ENCODE data around the gene ZFC3H1.
A peak's percentile ranks its signal among the peaks of the same experiment; 100 is the strongest.

The ZFC3H1 gene

DNA sequence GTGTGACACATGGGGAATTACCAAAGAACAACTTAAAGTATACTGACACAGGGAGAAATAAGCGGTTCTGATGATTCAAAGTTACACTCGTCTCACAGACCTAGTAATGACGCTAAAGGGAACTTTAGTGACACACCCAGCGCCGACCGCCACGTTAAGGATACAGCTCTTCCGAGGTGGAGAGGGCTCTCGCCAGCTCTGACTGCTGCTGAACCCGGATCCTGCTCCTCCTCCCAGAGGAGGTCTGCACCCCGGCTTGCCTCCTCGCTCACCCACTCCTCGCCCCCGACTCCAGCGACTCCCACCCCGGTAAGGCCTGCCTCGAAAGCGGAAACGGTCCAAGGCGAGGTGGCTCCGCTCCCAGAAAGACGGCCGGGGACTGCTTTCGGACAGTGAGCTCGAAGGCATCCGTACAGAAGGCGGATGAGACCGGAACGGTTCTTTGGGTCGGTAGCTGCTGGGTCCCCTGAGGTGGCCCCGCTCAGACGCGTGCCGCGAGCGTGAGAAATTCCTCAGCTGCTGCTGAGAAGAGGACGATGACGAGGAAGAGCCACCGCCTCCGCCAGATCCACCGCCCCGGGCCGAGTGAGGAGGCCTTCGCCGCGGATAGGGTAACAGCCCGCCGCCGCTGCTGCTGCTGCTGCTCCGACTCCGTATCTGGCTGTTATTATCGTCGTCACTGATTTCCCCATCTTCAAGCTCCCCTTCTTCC lies 643 bp downstream of the ZFC3H1 start:
- DNase-seq (ENCODE audit: insufficient read length, low spot score), result peak; percentile 8
- peak; percentile 84 for FAIRE-seq
- TF ChIP-seq TAF1 (IDR thresholded peaks at IDR 0.05; ENCODE audit: low read depth, low read length), result no peak
- TF ChIP-seq PAX5 (IDR thresholded peaks at IDR 0.05; ENCODE audit: insufficient read depth, low read length, severe bottlenecking), result no peak
- TF ChIP-seq POLR2AphosphoS5 (IDR thresholded peaks at IDR 0.05; ENCODE audit: low read depth, low read length), result peak; percentile 78; the same call in 1 of the 2 replicates
- peak; percentile 83 for TF ChIP-seq POLR2A (IDR thresholded peaks at IDR 0.05; ENCODE audit: low read depth, low read length)
- no peak for TF ChIP-seq POU2F2 (IDR thresholded peaks at IDR 0.05; ENCODE audit: low read depth, low read length)
- TF ChIP-seq SPI1 (IDR thresholded peaks at IDR 0.05; ENCODE audit: low read depth, low read length), result peak; percentile 53; the same call in 1 of the 2 replicates

DNA sequence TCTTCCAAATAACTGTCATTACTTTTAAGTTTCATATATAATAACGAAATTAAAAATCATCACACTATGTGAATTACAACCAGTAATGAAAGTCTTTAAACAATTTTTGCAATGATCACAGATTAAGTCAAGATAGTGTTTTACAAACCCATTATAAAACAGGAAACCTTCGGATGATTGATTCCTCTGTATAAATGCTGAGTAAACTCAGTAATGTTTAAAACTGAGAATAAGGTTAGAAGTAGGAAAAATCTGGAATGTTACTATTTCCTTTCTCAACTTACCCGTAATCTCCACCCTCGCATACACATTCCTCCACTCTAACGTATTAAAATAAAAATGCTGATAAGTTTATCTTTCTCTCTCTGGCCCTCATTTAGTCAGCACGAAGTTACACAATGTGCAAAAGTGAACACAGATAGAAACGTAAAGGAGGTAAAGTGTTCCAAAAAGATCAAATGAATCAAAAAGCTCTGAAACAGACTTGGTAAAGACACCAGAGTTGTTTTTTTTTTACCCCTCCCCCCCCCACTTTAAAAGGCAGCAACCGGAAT lies 1.6 kb downstream of the ZFC3H1 start:
- no peak for TF ChIP-seq POU2F2 (IDR thresholded peaks at IDR 0.05; ENCODE audit: low read depth, low read length)
- TF ChIP-seq SPI1 (IDR thresholded peaks at IDR 0.05; ENCODE audit: low read depth, low read length), result no peak
- no peak for TF ChIP-seq POLR2AphosphoS5 (IDR thresholded peaks at IDR 0.05; ENCODE audit: low read depth, low read length)
- TF ChIP-seq TAF1 (IDR thresholded peaks at IDR 0.05; ENCODE audit: low read depth, low read length), result no peak
- no peak for TF ChIP-seq PAX5 (IDR thresholded peaks at IDR 0.05; ENCODE audit: insufficient read depth, low read length, severe bottlenecking)
- no peak for TF ChIP-seq POLR2A (IDR thresholded peaks at IDR 0.05; ENCODE audit: low read depth, low read length)
- DNase-seq (ENCODE audit: insufficient read length, low spot score) (no peak), FAIRE-seq (no peak)

GRCh38 chr12:71656740-71657139 lies 6.9 kb downstream of the ZFC3H1 start:
- no peak for FAIRE-seq
- TF ChIP-seq POLR2A (IDR thresholded peaks at IDR 0.05; ENCODE audit: low read depth, low read length), result no peak
- no peak for TF ChIP-seq POLR2AphosphoS5 (IDR thresholded peaks at IDR 0.05; ENCODE audit: low read depth, low read length)
- no peak for TF ChIP-seq PAX5 (IDR thresholded peaks at IDR 0.05; ENCODE audit: insufficient read depth, low read length, severe bottlenecking)
- TF ChIP-seq POU2F2 (IDR thresholded peaks at IDR 0.05; ENCODE audit: low read depth, low read length), result no peak
- no peak for TF ChIP-seq SPI1 (IDR thresholded peaks at IDR 0.05; ENCODE audit: low read depth, low read length)
- no peak for TF ChIP-seq TAF1 (IDR thresholded peaks at IDR 0.05; ENCODE audit: low read depth, low read length)
- DNase-seq (ENCODE audit: insufficient read length, low spot score), result no peak

GRCh38 chr12:71655907-71656306 lies 7.7 kb downstream of the ZFC3H1 start:
- no peak for TF ChIP-seq TAF1 (IDR thresholded peaks at IDR 0.05; ENCODE audit: low read depth, low read length)
- no peak for TF ChIP-seq POLR2AphosphoS5 (IDR thresholded peaks at IDR 0.05; ENCODE audit: low read depth, low read length)
- TF ChIP-seq SPI1 (IDR thresholded peaks at IDR 0.05; ENCODE audit: low read depth, low read length), result no peak
- TF ChIP-seq POLR2A (IDR thresholded peaks at IDR 0.05; ENCODE audit: low read depth, low read length), result no peak
- TF ChIP-seq PAX5 (IDR thresholded peaks at IDR 0.05; ENCODE audit: insufficient read depth, low read length, severe bottlenecking), result no peak
- no peak for TF ChIP-seq POU2F2 (IDR thresholded peaks at IDR 0.05; ENCODE audit: low read depth, low read length)
- no peak for DNase-seq (ENCODE audit: insufficient read length, low spot score)
- FAIRE-seq, result no peak

- no peak for DNase-seq (ENCODE audit: insufficient read length, low spot score)
- FAIRE-seq, result no peak
- no peak for TF ChIP-seq POLR2AphosphoS5 (IDR thresholded peaks at IDR 0.05; ENCODE audit: low read depth, low read length)
- no peak for TF ChIP-seq POU2F2 (IDR thresholded peaks at IDR 0.05; ENCODE audit: low read depth, low read length)
- TF ChIP-seq TAF1 (IDR thresholded peaks at IDR 0.05; ENCODE audit: low read depth, low read length), result no peak
- no peak for TF ChIP-seq SPI1 (IDR thresholded peaks at IDR 0.05; ENCODE audit: low read depth, low read length)
- no peak for TF ChIP-seq PAX5 (IDR thresholded peaks at IDR 0.05; ENCODE audit: insufficient read depth, low read length, severe bottlenecking)
- no peak for TF ChIP-seq POLR2A (IDR thresholded peaks at IDR 0.05; ENCODE audit: low read depth, low read length)
These were observed 8.2 kb downstream of the ZFC3H1 start for GRCh38 chr12:71655495-71655894.

DNA sequence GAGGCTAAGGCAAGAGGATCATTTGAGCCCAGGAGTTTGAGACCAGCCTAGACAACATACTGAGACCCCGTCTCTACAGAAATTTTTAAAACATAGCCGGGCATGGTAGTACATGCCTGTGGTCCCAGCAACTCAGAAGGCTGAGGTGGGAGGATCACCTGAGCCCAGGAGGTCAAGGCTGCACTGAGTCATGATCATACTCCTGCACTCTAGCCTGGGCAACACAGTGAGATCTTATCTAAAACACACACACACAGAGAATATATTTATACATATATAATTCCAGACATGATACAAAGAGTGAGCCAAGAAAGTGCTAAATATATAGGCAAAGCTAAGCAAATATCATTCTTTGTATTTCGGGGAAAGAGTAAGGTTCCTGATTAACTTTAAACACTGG lies 9.4 kb downstream of the ZFC3H1 start:
- no peak for TF ChIP-seq POLR2A (IDR thresholded peaks at IDR 0.05; ENCODE audit: low read depth, low read length)
- FAIRE-seq (no peak), DNase-seq (ENCODE audit: insufficient read length, low spot score) (no peak)

- FAIRE-seq, result no peak
- DNase-seq (ENCODE audit: insufficient read length, low spot score), result no peak
These were observed 10.5 kb downstream of the ZFC3H1 start for GRCh38 chr12:71653137-71653536.

GRCh38 chr12:71652656-71653055 lies 11.0 kb downstream of the ZFC3H1 start:
- FAIRE-seq, result no peak
- no peak for DNase-seq (ENCODE audit: insufficient read length, low spot score)
- no peak for TF ChIP-seq POU2F2 (IDR thresholded peaks at IDR 0.05; ENCODE audit: low read depth, low read length)
- TF ChIP-seq POLR2A (IDR thresholded peaks at IDR 0.05; ENCODE audit: low read depth, low read length), result no peak
- no peak for TF ChIP-seq POLR2AphosphoS5 (IDR thresholded peaks at IDR 0.05; ENCODE audit: low read depth, low read length)
- TF ChIP-seq PAX5 (IDR thresholded peaks at IDR 0.05; ENCODE audit: insufficient read depth, low read length, severe bottlenecking), result no peak
- no peak for TF ChIP-seq SPI1 (IDR thresholded peaks at IDR 0.05; ENCODE audit: low read depth, low read length)
- no peak for TF ChIP-seq TAF1 (IDR thresholded peaks at IDR 0.05; ENCODE audit: low read depth, low read length)

More at GRCh38 chr12:71653137-71653536, 10.5 kb downstream of the ZFC3H1 start:
- no peak for TF ChIP-seq POLR2A (IDR thresholded peaks at IDR 0.05; ENCODE audit: low read depth, low read length)
- TF ChIP-seq PAX5 (IDR thresholded peaks at IDR 0.05; ENCODE audit: insufficient read depth, low read length, severe bottlenecking), result no peak
- no peak for TF ChIP-seq SPI1 (IDR thresholded peaks at IDR 0.05; ENCODE audit: low read depth, low read length)
- no peak for TF ChIP-seq TAF1 (IDR thresholded peaks at IDR 0.05; ENCODE audit: low read depth, low read length)
- TF ChIP-seq POLR2AphosphoS5 (IDR thresholded peaks at IDR 0.05; ENCODE audit: low read depth, low read length), result no peak
- no peak for TF ChIP-seq POU2F2 (IDR thresholded peaks at IDR 0.05; ENCODE audit: low read depth, low read length)

GRCh38 chr12:71649401-71649800 lies 14.2 kb downstream of the ZFC3H1 start:
- FAIRE-seq (no peak), DNase-seq (ENCODE audit: insufficient read length, low spot score) (no peak)
- TF ChIP-seq PAX5 (IDR thresholded peaks at IDR 0.05; ENCODE audit: insufficient read depth, low read length, severe bottlenecking) (no peak), TAF1 (IDR thresholded peaks at IDR 0.05; ENCODE audit: low read depth, low read length) (no peak), SPI1 (IDR thresholded peaks at IDR 0.05; ENCODE audit: low read depth, low read length) (no peak), POLR2A (IDR thresholded peaks at IDR 0.05; ENCODE audit: low read depth, low read length) (no peak), POLR2AphosphoS5 (IDR thresholded peaks at IDR 0.05; ENCODE audit: low read depth, low read length) (no peak), POU2F2 (IDR thresholded peaks at IDR 0.05; ENCODE audit: low read depth, low read length) (no peak)

Data from GM12891 (cell line).